Hematopoietic multipotent progenitor cell treated with erythropoietin and hydrocortisone succinate and interleukin-3 and kit ligand, for 15 days (in vitro differentiated cells): ENCODE results near the gene UBR4.
"Not testable (repeated sequence)": the region's sequence is repeated elsewhere in the genome, so short reads cannot be mapped to it uniquely, and the experiment has no call there.

Experiments
- DNase-seq: peaks from one replicate; pipeline ENCODE4 v3.0.0-alpha.2; 2015; ENCODE audit warnings: low spot score

The UBR4 gene

DNA sequence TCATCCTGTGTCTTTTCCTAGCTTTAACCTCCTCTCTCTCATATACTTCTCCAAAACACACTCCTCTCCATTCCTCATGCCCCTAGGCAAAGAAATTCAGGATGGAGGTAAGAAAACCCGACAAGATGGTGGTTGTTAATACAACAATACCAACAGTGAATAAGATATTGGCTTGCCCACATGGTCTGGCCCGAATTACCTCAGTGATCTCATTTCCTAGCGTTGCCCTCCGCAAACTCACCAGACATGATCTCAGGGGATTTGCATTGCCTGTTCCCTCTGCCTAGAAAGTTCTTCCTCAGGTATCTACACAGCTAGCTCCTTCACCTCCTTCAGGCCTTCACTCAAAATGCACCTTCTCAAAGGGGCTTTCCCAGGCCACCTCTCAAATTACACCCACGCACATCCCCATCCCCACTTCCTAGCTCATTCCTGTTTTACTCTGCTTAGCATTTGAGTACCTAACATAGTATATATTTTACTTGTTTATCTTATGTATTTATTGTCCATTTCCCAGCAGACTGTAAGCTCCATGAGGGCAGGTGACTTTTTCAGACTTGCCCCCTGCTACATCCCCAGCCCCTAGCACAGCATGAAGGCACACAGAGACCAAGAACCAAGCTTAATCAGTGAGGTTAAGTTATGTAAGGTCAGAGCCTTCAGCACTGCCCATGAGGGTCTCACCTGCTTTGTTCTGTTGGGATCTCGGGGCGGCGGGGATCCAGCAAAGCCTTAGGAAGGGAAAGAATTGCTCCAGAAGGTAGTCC, 10.2 kb upstream of the UBR4 start:
- DNase-seq: no peak

DNA sequence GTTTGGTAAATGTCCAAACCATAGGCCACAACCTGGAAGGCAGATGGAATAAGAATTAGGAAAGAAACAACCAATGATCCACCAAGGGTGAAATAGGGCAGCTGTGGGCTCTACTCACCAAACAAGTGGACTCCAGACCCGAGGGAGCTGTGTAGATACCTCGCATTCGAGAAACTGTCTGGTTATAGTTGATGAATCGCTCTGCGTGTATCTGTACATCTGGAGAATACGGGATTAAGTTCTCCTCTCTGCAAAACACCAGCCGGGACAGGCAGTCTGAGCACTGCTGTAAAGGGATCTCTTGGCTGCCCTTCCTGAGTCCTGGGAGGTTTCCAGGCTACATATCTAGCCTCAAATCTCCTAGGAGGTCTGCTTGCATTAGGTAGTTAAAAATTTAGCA, 9.4 kb upstream of the UBR4 start:
- DNase-seq: no peak

DNA sequence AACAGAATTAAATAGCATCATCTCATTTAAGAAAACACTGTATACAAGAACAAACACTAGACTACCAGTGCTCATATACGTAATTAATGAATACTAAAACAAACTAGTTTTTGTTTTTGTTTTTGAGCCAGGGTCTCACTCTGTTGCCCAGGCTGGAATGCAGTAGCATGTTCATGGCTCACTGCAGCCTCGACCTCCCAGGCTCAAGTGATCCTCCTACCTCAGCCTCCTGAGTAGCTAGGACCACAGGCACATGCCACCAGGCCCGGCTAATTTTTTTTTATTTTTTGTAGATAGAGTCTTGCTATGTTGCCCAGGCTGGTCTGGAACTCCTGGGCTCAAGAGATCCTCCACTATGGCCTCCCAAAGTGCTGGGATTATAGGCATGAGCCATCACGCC, 6.5 kb upstream of the UBR4 start:
- not testable (repeated sequence) for DNase-seq

DNA sequence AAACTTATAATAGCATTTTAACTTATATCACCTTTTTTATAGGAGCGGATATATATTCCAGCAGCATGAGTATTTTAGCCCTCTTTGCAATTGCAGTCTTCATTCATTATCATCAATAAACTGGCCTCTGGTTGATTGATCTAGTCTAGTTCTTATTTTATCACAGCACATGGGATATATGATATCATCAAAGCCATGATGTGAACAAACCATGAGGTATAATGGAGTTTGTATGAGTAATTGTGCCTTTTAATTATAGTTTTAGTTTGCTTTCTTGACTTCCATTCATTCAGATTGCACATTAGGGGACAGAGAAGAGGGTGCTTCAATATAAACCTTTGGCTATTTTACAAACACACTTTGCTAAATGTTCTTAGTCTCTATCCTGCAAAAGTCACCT, 3.5 kb upstream of the UBR4 start:
- DNase-seq: no peak

DNA sequence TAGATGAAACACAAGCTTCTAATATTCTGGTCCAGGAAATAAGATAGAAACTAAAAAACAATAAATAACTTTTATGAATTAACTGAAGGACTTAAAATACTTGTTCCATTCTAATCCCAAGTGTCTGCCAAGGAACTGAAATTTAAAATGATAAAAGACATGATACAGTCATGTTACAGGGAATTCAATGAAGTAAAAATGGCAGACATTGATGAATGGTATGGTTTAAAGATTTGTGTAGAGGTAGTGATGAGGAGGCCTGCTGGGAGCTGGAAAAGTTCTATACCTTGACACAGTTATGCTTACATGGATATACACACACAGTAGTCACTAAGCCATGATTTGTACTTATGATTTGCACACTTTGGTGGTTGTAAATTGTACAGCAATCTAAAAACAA, 2.1 kb upstream of the UBR4 start:
- DNase-seq: no peak

DNA sequence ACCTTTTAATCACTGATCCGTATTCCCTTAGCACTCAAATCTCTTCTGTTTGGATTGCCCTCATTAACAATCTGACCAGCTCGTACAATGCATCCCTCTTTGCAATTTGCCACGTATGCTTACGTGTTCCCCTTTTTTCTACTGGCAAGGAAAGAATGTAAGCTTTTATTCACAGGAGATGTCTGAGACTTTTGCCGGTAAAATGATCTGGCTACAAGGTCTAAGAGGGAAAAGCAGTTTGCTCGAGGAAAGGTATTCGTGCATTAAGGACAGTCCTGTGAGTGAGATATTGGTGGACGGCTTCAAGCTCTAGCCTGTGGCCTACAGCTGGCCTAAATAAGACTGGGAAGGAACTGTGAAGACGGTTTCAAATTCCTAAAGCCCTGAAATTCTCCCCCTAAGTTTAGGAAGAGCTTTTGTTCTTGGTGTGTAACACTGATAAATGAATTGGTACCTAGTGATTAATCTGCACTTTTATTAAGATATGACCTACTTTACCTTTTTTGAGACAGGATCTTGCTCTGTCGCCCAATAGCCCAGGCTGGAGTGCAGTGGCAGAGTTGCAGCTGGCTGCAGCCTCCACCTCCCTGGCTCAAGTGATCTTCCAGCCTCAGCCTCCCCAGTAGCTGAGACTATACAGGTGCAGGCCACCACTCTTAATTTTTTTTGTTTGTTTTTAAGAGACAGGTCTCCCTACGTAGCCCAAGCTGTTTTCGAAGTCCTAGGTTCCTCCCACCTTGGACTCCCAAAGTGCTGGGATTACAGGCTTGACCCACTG, 895 bp upstream of the UBR4 start:
- DNase-seq: no peak

DNA sequence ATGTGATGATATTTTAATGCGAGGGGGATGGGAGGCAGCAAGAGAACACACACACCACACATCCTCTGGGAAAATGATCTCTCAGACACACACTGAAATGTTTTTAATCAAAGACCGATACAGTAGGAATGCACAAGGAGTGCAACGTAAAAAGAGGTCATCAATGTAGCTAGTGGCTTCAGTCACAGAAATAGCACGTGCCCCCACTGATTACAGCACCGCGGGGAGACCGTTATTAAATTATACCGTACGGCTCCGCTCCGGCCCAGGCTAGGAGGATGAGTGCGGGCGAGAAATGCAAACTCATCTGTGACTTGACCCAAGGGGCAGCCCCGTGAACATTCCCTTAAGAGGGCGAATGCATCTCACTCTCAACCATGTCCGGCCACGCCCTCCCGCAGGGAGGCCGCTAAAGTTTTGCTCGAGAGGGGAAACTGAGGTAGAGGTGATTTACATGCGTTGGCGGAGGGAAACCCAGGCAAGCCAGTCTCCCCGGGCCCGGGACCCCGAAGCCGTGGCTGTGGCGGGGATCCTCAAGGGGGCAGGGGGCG, 552 bp downstream of the UBR4 start:
- DNase-seq: peak; percentile 81

DNA sequence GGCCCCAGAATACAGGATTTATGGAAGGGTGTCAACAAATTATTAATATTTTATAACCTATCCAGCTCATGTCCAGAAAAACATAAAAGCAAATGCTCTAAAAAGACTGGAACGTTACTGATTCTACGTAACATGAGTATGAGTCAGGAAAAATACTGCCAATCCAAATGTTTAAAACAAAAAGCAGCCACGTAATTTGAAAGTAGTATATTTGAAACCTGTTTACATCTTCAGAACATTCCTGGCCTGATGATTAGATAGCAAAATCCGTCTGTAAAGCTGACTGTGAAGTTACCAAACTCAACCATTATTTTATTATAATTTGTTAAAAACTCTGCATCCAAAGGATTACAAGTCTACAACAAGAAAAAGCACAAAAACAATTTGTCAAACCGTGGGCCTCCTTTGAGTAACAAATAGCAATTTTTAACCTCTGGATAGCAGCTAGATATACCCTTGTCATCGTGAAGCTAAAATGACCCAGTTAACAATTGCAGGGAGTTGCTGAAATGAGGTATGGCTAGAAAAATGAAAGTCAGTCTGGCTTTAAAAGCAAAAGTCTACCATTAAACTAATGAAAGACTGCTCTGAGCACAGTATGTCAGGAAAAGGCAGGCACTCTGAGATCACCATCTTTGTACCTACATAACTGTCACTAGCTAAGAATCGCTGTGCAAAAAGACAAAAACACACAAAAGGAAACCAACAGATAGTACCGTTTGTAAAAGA, 1.2 kb downstream of the UBR4 start:
- peak; percentile 61 for DNase-seq

DNA sequence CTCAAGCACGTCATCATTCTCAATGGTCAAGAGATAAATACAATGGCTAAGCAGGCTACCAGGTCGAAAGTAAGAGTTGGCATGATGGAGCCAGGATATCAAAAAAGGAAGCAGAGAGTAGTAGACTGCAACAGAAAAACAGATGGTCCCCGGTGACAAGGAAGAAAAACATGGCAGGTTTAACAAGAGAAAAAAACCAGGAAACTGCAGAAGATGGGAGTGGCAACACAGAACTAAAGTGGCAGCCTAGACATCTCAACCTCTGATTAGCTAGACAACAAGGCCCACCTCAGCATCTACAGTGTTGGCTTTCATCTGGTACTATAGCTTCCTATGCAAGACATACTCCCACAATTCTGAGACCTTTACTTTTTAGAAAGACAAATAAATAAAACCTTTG, 3.1 kb downstream of the UBR4 start:
- no peak for DNase-seq

DNA sequence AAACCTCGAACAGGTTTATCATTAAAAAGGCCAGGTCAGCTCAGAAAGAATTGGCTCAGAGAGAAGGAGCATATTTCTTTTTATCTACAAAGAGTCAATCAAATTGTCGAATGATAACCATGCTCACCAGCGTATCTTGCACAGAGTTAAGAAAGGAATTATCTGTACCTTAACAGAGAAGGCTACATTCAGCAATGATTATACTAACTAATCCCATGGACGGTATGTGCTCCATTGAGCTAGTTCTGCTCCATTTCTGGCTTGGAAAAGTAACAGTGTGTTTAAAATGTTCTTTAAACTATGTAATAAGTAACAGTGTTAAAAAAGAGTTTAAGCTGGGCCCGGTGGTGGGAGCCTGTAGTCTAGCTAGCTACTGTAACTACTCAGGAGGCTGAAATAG, 4.2 kb downstream of the UBR4 start:
- no peak for DNase-seq

DNA sequence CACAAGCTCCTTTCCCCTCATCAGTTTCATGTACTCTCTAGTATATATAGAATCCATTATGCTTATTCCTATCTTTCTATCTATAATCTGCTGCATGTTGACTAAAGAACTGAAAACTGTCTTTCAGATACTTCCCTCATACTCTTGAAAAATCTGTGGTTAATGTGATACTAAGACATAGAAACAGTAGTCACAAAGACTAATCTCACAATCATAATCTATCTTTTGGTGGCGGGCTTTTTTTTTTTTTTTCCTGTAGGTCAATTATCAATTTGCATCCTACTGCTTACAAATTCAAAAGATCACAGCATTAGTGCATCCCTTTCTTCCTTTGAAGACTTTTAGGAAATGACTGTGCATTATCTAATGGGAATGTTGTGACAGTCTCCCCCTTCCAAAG, 4.7 kb downstream of the UBR4 start:
- no peak for DNase-seq

DNA sequence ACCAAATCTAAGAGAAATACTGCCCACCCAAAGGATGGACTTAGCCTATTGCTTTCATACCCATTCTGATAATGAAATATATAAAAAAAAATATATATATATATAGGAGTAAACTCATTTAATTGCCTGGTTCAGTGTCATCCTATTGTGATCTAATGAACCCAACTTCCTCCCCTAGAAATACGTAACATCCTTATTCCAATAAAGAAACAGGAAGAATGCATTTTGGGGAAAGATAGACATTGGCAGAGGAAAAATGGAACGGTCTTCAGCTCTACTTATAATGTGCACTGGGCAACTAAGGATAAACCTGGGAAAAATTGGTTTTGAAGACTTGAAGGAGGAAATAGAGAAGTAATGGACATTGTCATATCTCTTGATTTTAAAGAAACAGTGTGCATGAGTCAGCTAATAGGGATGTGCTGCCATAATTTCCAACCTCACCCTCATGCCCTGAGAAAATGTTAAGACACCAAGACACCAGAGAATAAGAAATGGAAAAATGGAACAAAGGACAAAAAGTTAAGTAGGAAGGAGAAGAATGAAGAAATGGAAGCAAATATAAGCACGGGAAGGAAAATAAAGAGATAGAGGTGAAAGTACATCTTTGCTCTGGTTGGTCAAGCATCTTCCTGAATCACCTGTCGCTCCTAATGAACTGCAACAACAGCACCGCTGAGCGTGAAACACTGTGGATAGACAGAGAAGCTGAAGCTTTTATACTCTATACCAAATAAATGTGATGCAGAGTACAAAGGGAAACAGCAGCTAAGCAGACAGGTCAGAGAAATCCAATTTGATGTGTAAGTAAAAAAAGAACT, 5.4 kb downstream of the UBR4 start:
- DNase-seq: peak; percentile 29

DNA sequence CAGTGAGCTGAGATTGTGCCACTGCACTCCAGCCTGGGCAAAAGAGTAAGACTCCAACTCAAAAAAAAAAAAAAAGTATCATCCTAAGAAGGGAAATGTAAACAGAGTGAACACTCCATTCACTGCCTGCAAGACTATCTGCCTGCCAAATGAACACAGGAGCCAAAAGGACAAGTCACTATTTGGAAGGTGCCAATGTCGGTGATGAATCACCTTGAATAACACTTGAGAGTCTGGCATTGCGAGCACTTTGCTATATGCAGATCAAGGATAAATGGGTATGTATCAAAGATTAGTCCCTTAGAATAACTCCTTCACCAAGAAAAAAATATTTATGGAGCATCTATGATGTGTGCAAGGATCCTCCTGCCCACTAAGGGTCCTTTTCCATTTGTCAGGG, 6.6 kb downstream of the UBR4 start:
- peak; percentile 60 for DNase-seq

DNA sequence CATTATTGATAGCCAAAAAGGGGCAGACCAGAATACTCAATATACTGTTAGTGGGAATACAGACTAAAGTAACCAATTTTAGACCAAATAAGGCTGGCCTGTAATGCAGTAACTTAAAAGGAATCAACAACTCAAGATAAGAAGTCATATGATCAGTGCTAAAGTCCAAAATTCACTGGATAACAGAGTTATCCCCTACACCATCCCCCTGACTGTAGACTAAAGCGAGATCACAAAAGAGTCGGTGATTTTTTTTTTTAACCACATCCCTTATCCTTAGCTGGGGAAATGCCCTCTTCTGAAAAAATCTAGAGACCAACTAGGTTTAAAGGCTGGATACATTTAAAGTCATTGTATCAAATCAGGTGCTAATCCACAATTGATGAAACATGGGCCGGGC, 7.7 kb downstream of the UBR4 start:
- DNase-seq: no peak

DNA sequence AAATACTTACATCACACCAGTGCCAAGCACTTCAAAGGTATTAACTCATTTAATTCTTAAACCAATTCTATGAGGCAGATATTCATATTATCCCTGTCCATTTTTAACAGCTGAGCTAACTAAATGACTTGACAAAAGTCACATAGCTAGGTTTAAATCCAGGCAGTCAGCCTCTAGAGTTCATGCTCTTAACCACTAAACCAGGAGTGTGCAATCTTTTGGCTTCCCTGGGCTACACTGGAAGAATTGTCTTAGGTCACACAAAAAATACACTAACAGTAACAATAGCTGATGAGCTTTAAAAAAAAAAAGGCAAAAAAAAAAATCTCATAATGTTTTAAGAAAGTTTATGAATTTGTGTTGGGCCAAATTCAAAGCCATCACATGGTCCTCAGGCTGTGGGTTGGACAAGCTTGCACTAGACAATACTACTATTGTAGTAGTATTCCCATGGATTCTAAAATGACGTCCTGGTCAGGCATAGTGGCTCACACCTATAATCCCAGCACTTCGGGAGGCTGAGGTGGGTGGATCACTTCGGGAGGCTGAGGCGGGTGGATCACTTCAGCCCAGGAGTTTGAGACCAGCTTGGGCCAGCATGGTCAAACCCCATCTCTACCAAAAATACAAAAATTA, 10.0 kb downstream of the UBR4 start:
- DNase-seq: no peak

DNA sequence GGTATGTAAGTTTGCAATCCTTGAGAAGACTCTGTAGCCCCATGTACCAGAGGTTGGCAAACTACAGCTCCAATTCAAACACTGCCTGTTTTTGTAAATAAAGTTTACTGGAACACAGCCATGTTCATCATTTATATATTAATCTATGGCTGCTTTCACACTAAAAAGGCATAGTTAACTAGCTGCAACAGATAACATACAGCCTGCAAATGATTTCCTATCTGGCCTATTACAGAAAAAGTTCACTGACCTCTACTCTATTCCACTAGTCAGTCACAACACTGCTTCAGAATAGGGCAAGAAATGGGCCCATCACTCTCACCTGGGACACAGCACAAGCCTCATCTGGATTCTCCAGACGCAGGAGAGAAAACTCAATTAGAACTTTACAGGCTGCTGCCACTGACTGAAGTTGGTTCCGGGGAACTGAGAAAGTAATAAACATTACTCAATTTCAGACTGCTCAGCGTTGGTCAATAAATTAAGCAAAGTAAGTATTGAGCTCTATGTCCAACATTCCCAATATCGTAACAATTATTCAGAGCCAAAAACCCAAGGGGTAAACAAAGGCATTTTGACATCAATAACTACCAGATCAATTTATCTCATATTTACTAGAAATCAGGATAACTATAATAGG, 10.6 kb downstream of the UBR4 start:
- no peak for DNase-seq

DNA sequence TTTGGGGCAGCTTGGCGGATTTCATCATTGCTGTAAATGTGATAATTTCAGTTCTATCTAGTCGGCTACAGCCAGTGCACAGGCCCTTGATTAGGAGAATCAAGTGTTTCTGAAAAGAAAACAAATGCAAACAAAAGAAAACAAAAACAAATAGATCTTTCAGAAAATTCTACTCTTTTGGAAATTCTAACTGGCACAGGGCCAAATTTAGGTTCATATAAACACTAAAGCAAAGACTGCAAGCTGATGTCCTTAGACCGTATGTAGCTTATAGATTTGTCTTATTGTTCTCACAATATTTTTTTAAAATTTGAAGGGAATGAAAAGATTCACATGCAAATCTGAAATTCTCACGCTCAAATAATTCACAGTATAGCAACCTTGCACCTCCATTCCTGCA, 11.2 kb downstream of the UBR4 start:
- peak; percentile 19 for DNase-seq

DNA sequence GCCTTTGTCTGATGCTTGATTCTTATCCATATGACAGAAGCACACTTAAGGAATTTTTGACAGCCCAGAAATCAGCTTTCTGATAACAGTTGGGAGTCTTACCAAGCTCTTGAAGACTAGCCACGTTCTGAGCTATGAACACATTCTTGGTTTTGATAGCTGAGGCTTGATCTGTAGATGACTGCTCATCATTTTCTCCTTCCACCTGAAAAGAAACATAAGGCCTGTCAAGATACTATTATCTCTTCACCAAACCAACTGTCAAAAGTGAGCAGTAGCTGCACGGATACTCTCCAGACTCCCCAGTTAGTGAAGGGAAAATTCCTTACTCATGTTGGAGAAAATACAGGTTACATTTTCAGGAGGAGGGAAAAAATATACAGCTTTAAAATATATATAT, 12.2 kb downstream of the UBR4 start:
- DNase-seq: no peak

DNA sequence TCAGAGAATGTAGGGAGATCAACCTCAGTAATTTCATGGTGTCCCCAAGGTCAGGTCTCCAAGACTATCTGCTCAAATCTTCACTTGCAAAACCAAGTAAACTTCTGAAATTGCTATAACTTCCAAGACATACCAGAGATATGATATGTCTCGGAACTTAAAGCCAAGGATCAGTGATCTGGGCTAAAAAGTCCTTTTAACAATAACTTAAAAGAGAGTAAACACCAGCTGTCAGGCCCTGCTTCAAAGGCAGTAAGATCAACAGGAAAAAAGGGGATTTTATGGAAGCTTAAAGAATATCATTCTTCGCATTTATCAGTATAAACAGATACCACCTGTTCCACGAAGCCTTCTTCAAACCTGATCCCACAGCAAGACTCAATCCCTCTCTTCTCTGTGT, 13.7 kb downstream of the UBR4 start:
- no peak for DNase-seq

DNA sequence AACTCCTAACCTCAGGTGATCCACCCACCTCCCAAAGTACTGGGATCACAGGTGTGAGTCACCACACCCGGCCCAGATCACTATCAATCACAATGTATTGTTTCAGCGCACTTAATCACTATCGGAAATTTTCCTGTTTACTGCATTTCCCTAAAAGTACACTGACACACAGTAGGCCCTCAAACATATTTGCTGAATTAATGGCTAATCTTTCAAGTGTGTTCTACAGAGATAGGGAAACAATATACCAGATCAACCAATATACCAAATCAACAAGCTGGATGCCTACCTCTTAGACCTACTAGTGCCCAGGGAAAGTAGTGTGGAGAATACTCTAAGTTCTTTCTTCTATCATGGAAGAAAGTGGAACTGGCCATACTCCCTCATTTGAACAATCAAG, 17.1 kb downstream of the UBR4 start:
- DNase-seq: no peak

DNA sequence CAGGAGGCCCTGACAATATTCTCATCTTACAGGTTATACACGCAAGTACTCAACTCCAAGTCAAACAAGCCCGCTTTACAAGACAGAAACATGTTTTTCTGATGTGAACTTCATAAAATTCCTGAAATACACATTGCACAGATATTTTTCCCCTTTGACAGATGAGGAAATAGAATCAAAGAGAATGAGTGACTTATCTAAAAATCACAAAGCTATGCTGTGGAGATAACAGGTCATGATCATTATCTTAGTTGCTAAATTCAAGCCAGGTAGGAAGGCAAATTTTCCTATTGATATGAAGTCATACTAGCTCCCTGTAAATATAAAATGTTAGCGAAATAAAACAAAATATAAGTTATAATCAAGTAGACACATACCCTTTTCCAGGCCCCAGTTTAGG, 18.3 kb downstream of the UBR4 start:
- DNase-seq: no peak
